H1 (cell line): ENCODE results near the gene HMX1. TPM values are rescaled to one million over a fixed set of nuclear protein-coding genes. Genes with fewer than 3 reads are reported as not detected.

ENCODE experiments used
- CTCF ChIA-PET: fragments of 300-600 bp; sonication (Branson Sonifier 250); formaldehyde crosslinking; loops from one replicate; lab custom pipeline; 2021; ENCODE audit not compliant: partially characterized antibody; lab: Charles Lee
- POLR2A ChIA-PET: fragments of 300-600 bp; sonication (Branson Sonifier 250); formaldehyde crosslinking; loops from one replicate; lab custom pipeline; 2021; ENCODE audit warnings: inconsistent platforms; ENCODE audit not compliant: partially characterized antibody; lab: Charles Lee
- DNase-seq, 2 experiments: peaks; one replicate each; pipeline versions ENCODE4 v3.0.0 to v3.0.0-alpha.2; 2010 to 2022; ENCODE audit warnings: low spot score in 2 of 2, low read depth in 1 of 2, mixed read lengths in 1 of 2
- FAIRE-seq: peaks from 2 replicates; lab custom pipeline; 2011; peaks lifted over from hg19 to GRCh38; lab: Jason Lieb, UNC
- H2AFZ ChIP-seq: 2 replicates; pipeline ENCODE4 v1.8.1; 2012; ENCODE audit warnings: low read length, inconsistent platforms
- H2AK5ac ChIP-seq: 2 replicates; pipeline ENCODE4 v1.6.1; 2013; ENCODE audit warnings: low read depth, low read length
- H2BK120ac ChIP-seq: replicated peaks from 2 replicates; pipeline ENCODE3; 2013; ENCODE audit warnings: low read depth, low read length, inconsistent platforms
- H2BK12ac ChIP-seq: 2 replicates; pipeline ENCODE4 v1.6.1; 2013; ENCODE audit warnings: low read depth, low read length
- H2BK15ac ChIP-seq: 2 replicates; pipeline ENCODE4 v1.6.1; 2013; ENCODE audit warnings: low read length
- H2BK20ac ChIP-seq: 2 replicates; pipeline ENCODE4 v1.6.1; 2013; ENCODE audit warnings: low read length
- H2BK5ac ChIP-seq: 2 replicates; pipeline ENCODE4 v1.6.1; 2013; ENCODE audit warnings: low read depth, low read length
- H3K14ac ChIP-seq: 2 replicates; pipeline ENCODE4 v1.6.1; 2013; ENCODE audit warnings: inconsistent platforms; ENCODE audit not compliant: insufficient read length
- H3K18ac ChIP-seq: 2 replicates; pipeline ENCODE4 v1.6.1; 2013; ENCODE audit warnings: low read length; ENCODE audit errors: extremely low read depth
- H3K23ac ChIP-seq: 2 replicates; pipeline ENCODE4 v1.6.1; 2013; ENCODE audit warnings: inconsistent platforms; ENCODE audit not compliant: insufficient read length
- H3K23me2 ChIP-seq: 2 replicates; pipeline ENCODE4 v1.6.1; 2013; ENCODE audit warnings: low read depth, low read length
- H3K27ac ChIP-seq: 2 replicates; pipeline ENCODE4 v1.6.1; 2011; ENCODE audit warnings: low read depth, low read length, inconsistent platforms
- H3K27me3 ChIP-seq, 4 experiments: replicated peaks in 1 of 4; 1 replicate in 1 of 4; 2 replicates in 3 of 4; pipeline versions ENCODE4 v1.6.1 to v1.8.1; 2011 to 2013; ENCODE audit warnings: low read length in 3 of 4, mild to moderate bottlenecking in 3 of 4, inconsistent platforms in 2 of 4, mixed read lengths in 2 of 4, moderate library complexity in 1 of 4; ENCODE audit not compliant: control insufficient read depth in 3 of 4, insufficient read depth in 3 of 4; ENCODE audit errors: extremely low read depth in 1 of 4
- H3K36me3 ChIP-seq, 4 experiments: 2 replicates each; pipeline versions ENCODE4 v1.6.1 to v1.8.1; 2011 to 2013; ENCODE audit warnings: mild to moderate bottlenecking in 4 of 4, low read length in 3 of 4, moderate library complexity in 2 of 4, control low read depth in 1 of 4, inconsistent platforms in 1 of 4; ENCODE audit not compliant: insufficient read depth in 4 of 4, control insufficient read depth in 2 of 4
- H3K4ac ChIP-seq: replicated peaks from 2 replicates; pipeline ENCODE3; 2013; ENCODE audit warnings: low read length, low read depth, mixed read lengths, inconsistent platforms; ENCODE audit not compliant: insufficient read length
- H3K4me1 ChIP-seq, 4 experiments: replicated peaks in 1 of 4; 1 replicate in 1 of 4; 2 replicates in 3 of 4; pipeline versions ENCODE4 v1.6.1 to v1.8.1; 2011 to 2013; ENCODE audit warnings: low read length in 3 of 4, inconsistent platforms in 2 of 4, mixed read lengths in 1 of 4; ENCODE audit not compliant: insufficient read depth in 4 of 4, control insufficient read depth in 3 of 4
- H3K4me2 ChIP-seq, 2 experiments: 2 replicates each; pipeline versions ENCODE4 v1.6.1 to v1.8.1; 2011 to 2013; ENCODE audit warnings: low read depth in 2 of 2, low read length in 2 of 2, control low read depth in 1 of 2, inconsistent platforms in 1 of 2, mild to moderate bottlenecking in 1 of 2; ENCODE audit not compliant: insufficient read depth in 1 of 2
- H3K4me3 ChIP-seq, 4 experiments: fragments of 200-600, 300-600 bp in 1 of 4; sonication (generic), shearing (Covaris generic), sonication (Bioruptor Twin) in 1 of 4; 2 replicates each; pipeline versions ENCODE4 v1.5.1 to v1.8.1; 2011 to 2016; ENCODE audit warnings: low read length in 4 of 4, low read depth in 3 of 4, control low read depth in 2 of 4, inconsistent platforms in 2 of 4, mild to moderate bottlenecking in 2 of 4, mixed read lengths in 1 of 4, moderate library complexity in 1 of 4; ENCODE audit not compliant: insufficient read depth in 2 of 4; ENCODE audit errors: extremely low read depth in 1 of 4
- H3K56ac ChIP-seq: replicated peaks from 2 replicates; pipeline ENCODE3; 2013; ENCODE audit warnings: low read depth, mild to moderate bottlenecking, mixed read lengths, low read length, inconsistent platforms; ENCODE audit not compliant: insufficient read length
- H3K79me1 ChIP-seq: 2 replicates; pipeline ENCODE4 v1.6.1; 2013; ENCODE audit warnings: low read depth, low read length, control low read depth
- H3K79me2 ChIP-seq, 2 experiments: 2 replicates each; pipeline versions ENCODE4 v1.6.1 to v1.8.1; 2012 to 2013; ENCODE audit warnings: low read length in 2 of 2, mild to moderate bottlenecking in 2 of 2, inconsistent platforms in 1 of 2; ENCODE audit not compliant: insufficient read depth in 2 of 2, control insufficient read depth in 1 of 2
- H3K9ac ChIP-seq, 4 experiments: replicated peaks in 1 of 4; 1 replicate in 1 of 4; 2 replicates in 3 of 4; pipeline versions ENCODE4 v1.6.1 to v1.8.1; 2011 to 2013; ENCODE audit warnings: low read depth in 3 of 4, low read length in 3 of 4, control low read depth in 2 of 4, mild to moderate bottlenecking in 2 of 4, moderate library complexity in 2 of 4, inconsistent platforms in 1 of 4; ENCODE audit errors: extremely low read depth in 1 of 4
- H3K9me3 ChIP-seq, 2 experiments: 2 replicates each; pipeline versions ENCODE4 v1.6.1 to v1.8.1; 2012 to 2013; ENCODE audit warnings: mild to moderate bottlenecking in 2 of 2, moderate library complexity in 2 of 2, control low read depth in 1 of 2, inconsistent platforms in 1 of 2, low read depth in 1 of 2, low read length in 1 of 2, mixed read lengths in 1 of 2; ENCODE audit not compliant: insufficient read depth in 2 of 2
- H4K20me1 ChIP-seq, 2 experiments: replicated peaks in 1 of 2; 2 replicates each; pipeline versions ENCODE3 to v1.8.1; 2011 to 2013; ENCODE audit warnings: inconsistent platforms in 2 of 2, low read length in 2 of 2, mild to moderate bottlenecking in 1 of 2; ENCODE audit not compliant: insufficient read depth in 2 of 2, control insufficient read depth in 1 of 2
- H4K5ac ChIP-seq: 2 replicates; pipeline ENCODE4 v1.6.1; 2013; ENCODE audit warnings: low read length, low read depth, mixed read lengths, inconsistent platforms; ENCODE audit not compliant: insufficient read length
- H4K8ac ChIP-seq: 2 replicates; pipeline ENCODE4 v1.8.0; 2013; ENCODE audit warnings: mild to moderate bottlenecking, moderate library complexity, low read length, inconsistent platforms; ENCODE audit not compliant: insufficient read depth; ENCODE audit errors: extremely low read depth
- H4K91ac ChIP-seq: replicated peaks from 2 replicates; pipeline ENCODE3; 2013; ENCODE audit warnings: low read length, mixed read lengths, inconsistent platforms; ENCODE audit not compliant: insufficient read length
- SP4 ChIP-seq: IDR thresholded peaks from 2 replicates; pipeline ENCODE4 v1.6.1; 2012; ENCODE audit warnings: low read length, inconsistent platforms
- TCF12 ChIP-seq: IDR thresholded peaks from 2 replicates; pipeline ENCODE4 v1.6.1; 2011; ENCODE audit warnings: low read depth, mild to moderate bottlenecking, low read length
- ZNF274 ChIP-seq: IDR thresholded peaks from 2 replicates; pipeline ENCODE4 v1.7.0; 2012; ENCODE audit warnings: low read length, borderline replicate concordance; ENCODE audit errors: extremely low read depth
- WGBS, 2 experiments: shearing (Covaris generic) in 1 of 2; methylation state at CpG; one replicate each; pipeline versions ENCODE4 v1.1.6 to v1.1.7; 2013 to 2015; ENCODE audit warnings: low lambda C conversion rate in 2 of 2, mixed read lengths in 2 of 2, inconsistent platforms in 1 of 2, low coverage in 1 of 2, missing lambda C conversion rate in 1 of 2; ENCODE audit not compliant: insufficient replicate concordance in 2 of 2, insufficient coverage in 1 of 2, insufficient read length in 1 of 2; ENCODE audit errors: extremely low coverage in 1 of 2, missing lambda C conversion rate in 1 of 2; 5-methylcytosine and 5-hydroxymethylcytosine counted together
- polyA plus RNA-seq, 7 experiments: library from polyadenylated mRNA; depleted of rRNA in 3 of 7; stranded (reverse) in 5 of 7; unstranded in 2 of 7; fragments of >200 nt in 5 of 7; fragments of 200-250 nt in 2 of 7; gene quantifications; 1 replicate in 5 of 7; 2 replicates in 1 of 7; 4 replicates in 1 of 7; pipeline versions ENCODE4 v1.2.1 to v1.2.3, GENCODE V29; 2011 to 2013; ENCODE audit warnings: missing spikeins in 2 of 7, mixed read lengths in 2 of 7
- total RNA-seq: library from RNA; stranded (reverse); fragmentation: NEBNext Ultra II Directional; extraction: Animal tissue kit (Norgen Biotek cat#: 25700); gene quantifications from 2 replicates; pipeline ENCODE4 v1.2.1, GENCODE V29; 2021
- TF ChIP-seq, protein P1 (sequence below): IDR thresholded peaks from 2 replicates; pipeline ENCODE4 v1.6.1; 2012; ENCODE audit warnings: inconsistent platforms

HMX1 gene
- total and polyA plus RNA-seq, 2 of the 8 experiments (the other 6 are each of a cell fraction or from before 2014, with no cell fraction given) = 0.26 TPM; not detected in 1

DNA sequence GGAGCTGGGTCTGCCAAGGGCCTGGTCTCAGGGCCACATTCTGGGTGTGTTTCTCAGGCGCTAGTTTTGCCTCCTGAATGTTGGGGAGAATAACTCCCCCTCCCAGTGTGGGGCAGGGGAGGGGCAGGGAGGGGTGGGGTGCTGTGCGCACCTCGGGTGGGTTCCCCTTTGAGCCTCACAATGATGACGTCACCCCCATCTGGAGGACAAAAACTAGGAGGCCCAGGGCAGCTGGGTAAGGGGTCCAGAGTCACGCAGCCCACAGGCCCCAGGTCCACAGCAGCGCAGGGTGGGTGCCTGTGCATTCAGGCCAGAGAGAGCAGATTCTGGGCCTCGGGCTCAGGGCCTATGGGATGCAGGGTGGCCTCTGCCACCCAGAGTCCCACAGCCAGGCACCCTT lies 23.7 kb upstream of the HMX1 start:
- H3K27me3 ChIP-seq = peaks cover 55 to 74% (median 66%) of the 10 kb centered on the region in 4 experiments
- POLR2A ChIA-PET = interaction anchor here (0.6 to 0.9 kb wide), 2 partner anchors 10 to 463 kb away, joined by 3 to 4 read pairs; no protein-coding TSS in a partner anchor

More for the DNA sequence above, 23.7 kb upstream of the HMX1 start:
- Histone ChIP-seq H4K5ac (no peak overlapping the region), H3K79me2 (no peaks in the 10 kb centered on the region), H3K4ac (no peak overlapping the region), H2AFZ (no peak overlapping the region), H3K4me1 (peaks cover 0 to 40% (median 29%) of the 10 kb centered on the region in 4 experiments; a peak in 6 of 7 replicates), H2BK20ac (no peak overlapping the region), H3K9me3 (peaks cover 0 to 7% of the 10 kb centered on the region in 2 experiments; a peak in 1 of 4 replicates), H2BK120ac (no peak overlapping the region), H2BK12ac (no peak overlapping the region), H3K9ac (no peak overlapping the region), H3K23me2 (peaks cover 12% of the 10 kb centered on the region; the same call in 1 of the 2 replicates), H3K27ac (no peak overlapping the region), H4K8ac (peak overlapping the region; percentile 17; the same call in 1 of the 2 replicates), H3K18ac (no peak overlapping the region), H4K91ac (no peak overlapping the region), H3K79me1 (no peaks in the 10 kb centered on the region), H3K14ac (no peak overlapping the region), H3K4me2 (no peak overlapping the region; a peak in 1 of 4 replicates), H3K23ac (no peak overlapping the region), H2AK5ac (no peak overlapping the region), H4K20me1 (peaks cover 10 to 16% of the 10 kb centered on the region in 2 experiments), H3K36me3 (peaks cover 0 to 3% (median 0%) of the 10 kb centered on the region in 4 experiments; a peak in 1 of 8 replicates), H3K56ac (no peak overlapping the region), H2BK15ac (no peak overlapping the region), H3K4me3 (no peak overlapping the region), H2BK5ac (no peak overlapping the region)
- WGBS, 2 experiments = 76% methylated on average over 4 of the region's 7 CpGs; no CpG with 5 or more reads in 1 of the 2 experiments
- no peak for FAIRE-seq
- no peak for DNase-seq
- no peak for TF ChIP-seq SP4
- no peak for TF ChIP-seq ZNF274
- no peak for TF ChIP-seq TCF12
- TF ChIP-seq, protein P1, sequence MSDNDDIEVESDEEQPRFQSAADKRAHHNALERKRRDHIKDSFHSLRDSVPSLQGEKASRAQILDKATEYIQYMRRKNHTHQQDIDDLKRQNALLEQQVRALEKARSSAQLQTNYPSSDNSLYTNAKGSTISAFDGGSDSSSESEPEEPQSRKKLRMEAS = no peak
- CTCF ChIA-PET = interaction anchor here (0.9 to 6.1 kb wide), 5 partner anchors 8 to 75 kb away, joined by 3 to 31 read pairs (median 3); no protein-coding TSS in a partner anchor
